LoVo (cell line): ENCODE data around the gene IL2RA.
"Not testable (repeated sequence)": the region's sequence is repeated elsewhere in the genome, so short reads cannot be mapped to it uniquely, and the experiment has no call there.

Experiments
- DNase-seq: peaks from one replicate; pipeline ENCODE4 v3.0.0-alpha.2; 2016; ENCODE audit warnings: low spot score

IL2RA gene

GRCh38 chr10:6082496-6083395, 20.6 kb upstream of the IL2RA start:
- DNase-seq, result no peak

- no peak for DNase-seq
These were observed 18.3 kb upstream of the IL2RA start for GRCh38 chr10:6080417-6080973.

- no peak for DNase-seq
These were observed 16.9 kb upstream of the IL2RA start for GRCh38 chr10:6079044-6079443.

- no peak for DNase-seq
These were observed 15.0 kb upstream of the IL2RA start for GRCh38 chr10:6077071-6077675.

- DNase-seq, result no peak
These were observed 12.5 kb upstream of the IL2RA start for GRCh38 chr10:6074489-6075301.

GRCh38 chr10:6072215-6072934, 10.2 kb upstream of the IL2RA start:
- DNase-seq, result no peak

- no peak for DNase-seq
These were observed 9.3 kb upstream of the IL2RA start for GRCh38 chr10:6071181-6072175.

- DNase-seq, result no peak
These were observed 8.5 kb upstream of the IL2RA start for GRCh38 chr10:6070660-6071059.

GRCh38 chr10:6069081-6069931, 7.1 kb upstream of the IL2RA start:
- DNase-seq, result no peak

GRCh38 chr10:6068422-6068821, 6.3 kb upstream of the IL2RA start:
- no peak for DNase-seq

GRCh38 chr10:6068006-6068405, 5.8 kb upstream of the IL2RA start:
- no peak for DNase-seq

- DNase-seq, result no peak
These were observed 5.3 kb upstream of the IL2RA start for GRCh38 chr10:6067457-6067856.

- no peak for DNase-seq
These were observed 3.7 kb upstream of the IL2RA start for GRCh38 chr10:6065835-6066234.

- DNase-seq, result no peak
These were observed 3.2 kb upstream of the IL2RA start for GRCh38 chr10:6065406-6065805.

- not testable (repeated sequence) for DNase-seq
These were observed 2.6 kb upstream of the IL2RA start for GRCh38 chr10:6064726-6065125.

GRCh38 chr10:6064119-6064518, 2.0 kb upstream of the IL2RA start:
- DNase-seq, result no peak

GRCh38 chr10:6061056-6061455, 1.1 kb downstream of the IL2RA start:
- no peak for DNase-seq

- DNase-seq, result no peak
These were observed 2.7 kb downstream of the IL2RA start for GRCh38 chr10:6059506-6059905.

- no peak for DNase-seq
These were observed 3.3 kb downstream of the IL2RA start for GRCh38 chr10:6058682-6059475.
